Putamen (tissue), 1 donor: ENCODE measurements around the gene EXOC6B.
"Not testable (repeated sequence)": the region's sequence is repeated elsewhere in the genome, so short reads cannot be mapped to it uniquely, and the experiment has no call there.

ENCODE experiments used
- DNase-seq: peaks from one replicate; pipeline ENCODE4 v3.0.0-alpha.2; 2016; ENCODE audit warnings: low spot score

EXOC6B gene

GRCh38 chr2:72431737-72432136 lies 394.1 kb downstream of the EXOC6B start:
- no peak for DNase-seq

- DNase-seq = no peak
Observed at GRCh38 chr2:72427022-72427861, 398.6 kb downstream of the EXOC6B start.

DNA sequence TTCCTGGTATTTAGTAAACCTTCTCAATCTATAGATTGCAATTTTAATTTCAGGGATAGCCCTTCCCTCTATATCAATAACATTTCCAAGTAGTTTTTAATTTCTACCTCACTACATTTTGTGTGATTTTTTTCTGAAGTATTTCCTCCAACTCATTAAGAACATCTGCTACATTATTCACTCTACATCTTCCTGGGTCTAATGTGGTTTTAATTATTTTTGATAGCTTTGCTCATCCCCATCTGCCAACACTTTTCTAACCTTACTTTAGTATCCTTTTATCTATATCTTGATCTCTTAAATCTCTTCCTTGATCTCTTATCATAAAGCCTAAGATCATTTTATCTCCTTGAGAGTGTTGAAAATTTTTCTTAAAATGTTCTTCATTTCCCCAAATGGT lies 399.8 kb downstream of the EXOC6B start:
- DNase-seq = no peak

DNA sequence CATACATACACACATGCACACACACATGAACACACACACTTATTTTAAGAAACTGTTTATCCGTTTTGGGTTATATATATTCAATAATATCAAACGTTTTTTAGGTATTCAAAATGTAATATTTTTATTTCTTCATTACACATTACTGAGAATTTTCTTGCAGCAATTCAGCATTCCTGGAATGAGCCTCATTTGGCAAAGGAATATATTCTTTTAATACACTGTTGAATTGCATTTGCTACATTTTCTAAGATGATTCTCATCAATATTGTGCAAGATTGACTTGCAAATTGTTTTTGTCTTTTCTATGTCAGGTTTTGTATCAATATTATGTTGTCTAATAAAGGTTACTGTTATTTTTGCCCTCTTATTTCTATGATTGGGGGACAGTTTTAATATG lies 402.1 kb downstream of the EXOC6B start:
- DNase-seq = no peak

- not testable (repeated sequence) for DNase-seq
Observed at GRCh38 chr2:72421771-72422379, 404.0 kb downstream of the EXOC6B start.

- no peak for DNase-seq
Observed at GRCh38 chr2:72415781-72416475, 409.9 kb downstream of the EXOC6B start.

DNA sequence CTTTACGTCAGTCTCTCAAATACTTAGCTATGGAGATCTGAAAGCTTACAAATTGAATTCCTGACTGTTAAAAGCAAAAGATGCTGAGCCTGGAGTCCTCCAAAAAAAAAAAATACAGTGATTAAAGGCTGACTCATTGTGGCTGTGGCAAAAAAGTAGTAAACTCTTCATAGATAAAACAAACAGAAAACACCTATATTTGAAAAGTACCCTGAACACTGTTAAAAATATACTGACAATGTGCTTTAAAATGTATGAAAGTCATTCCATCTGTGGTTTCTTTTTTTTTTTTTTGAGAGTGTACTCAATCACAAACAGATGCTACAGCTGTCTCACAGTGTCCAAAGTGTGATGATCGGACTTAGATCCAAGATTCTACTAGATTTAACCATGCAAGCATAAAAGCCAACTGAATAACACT lies 410.6 kb downstream of the EXOC6B start:
- DNase-seq = no peak

DNA sequence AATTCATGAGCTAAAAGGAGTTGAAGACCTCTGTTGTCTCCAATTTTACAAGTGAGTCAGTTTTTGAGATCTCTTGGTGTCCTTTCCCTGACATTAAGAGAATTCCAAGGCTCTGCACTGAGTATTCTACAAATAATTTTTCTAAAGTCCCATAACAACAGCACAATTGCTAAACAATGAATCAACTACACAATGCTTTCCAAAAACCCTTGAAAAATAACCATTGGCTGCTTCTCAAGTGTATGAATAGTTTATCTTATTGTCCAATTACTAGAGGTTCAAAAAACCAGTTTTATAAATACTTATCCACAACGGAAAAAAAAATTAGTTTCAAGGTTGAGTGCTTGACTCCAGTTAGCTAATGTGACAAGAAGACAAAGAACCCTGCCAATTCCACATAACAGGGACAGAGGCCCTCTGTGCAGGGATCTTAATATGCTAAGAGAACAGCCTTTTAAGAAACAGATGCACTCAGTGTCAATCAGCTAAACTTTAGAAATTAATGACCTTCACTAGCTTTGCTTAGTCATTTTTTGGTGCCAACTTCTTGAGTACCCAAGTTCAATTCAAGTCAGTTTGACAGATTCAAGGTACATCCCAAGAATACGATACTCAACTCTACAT lies 411.6 kb downstream of the EXOC6B start:
- peak; percentile 7 for DNase-seq

GRCh38 chr2:72413716-72414115 lies 412.1 kb downstream of the EXOC6B start:
- DNase-seq = no peak

DNA sequence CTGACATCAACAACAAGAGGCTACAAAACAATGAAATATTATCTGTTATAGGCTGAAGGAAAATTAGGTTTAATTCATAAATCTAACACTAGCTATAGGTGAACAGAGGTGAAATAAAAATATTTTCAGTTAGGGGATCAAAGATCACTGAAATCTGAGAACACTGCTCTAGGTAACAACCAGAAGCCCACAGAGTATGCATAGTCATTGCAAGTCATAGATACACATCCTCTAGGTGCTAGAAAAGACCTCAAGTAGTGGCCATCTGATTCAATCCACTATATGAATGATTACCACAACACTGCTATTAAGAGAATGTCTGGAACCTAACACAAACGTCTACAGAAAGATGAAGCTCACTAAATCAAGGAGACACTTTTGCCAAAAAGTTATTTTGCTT lies 413.6 kb downstream of the EXOC6B start:
- DNase-seq = no peak

DNA sequence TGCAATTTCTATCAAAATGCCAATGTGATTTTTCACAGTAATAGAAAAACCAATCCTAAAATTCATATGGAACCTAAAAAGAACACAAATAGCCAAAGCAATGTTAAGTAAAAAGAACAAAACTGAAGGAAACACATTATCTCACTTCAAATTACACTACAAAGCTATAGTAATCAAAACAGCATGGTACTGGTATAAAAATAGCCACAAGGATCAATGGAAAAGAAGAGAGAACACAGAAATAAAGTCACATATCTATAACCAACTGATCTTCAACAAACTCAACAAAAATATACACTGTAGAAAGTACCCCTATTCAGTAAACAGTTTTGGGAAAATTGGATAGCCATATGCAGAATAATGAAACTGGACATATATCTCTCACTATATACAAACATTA lies 426.0 kb downstream of the EXOC6B start:
- no peak for DNase-seq

- DNase-seq = no peak
Observed at GRCh38 chr2:72395096-72395495, 430.7 kb downstream of the EXOC6B start.

GRCh38 chr2:72394541-72395070 lies 431.2 kb downstream of the EXOC6B start:
- DNase-seq = no peak

DNA sequence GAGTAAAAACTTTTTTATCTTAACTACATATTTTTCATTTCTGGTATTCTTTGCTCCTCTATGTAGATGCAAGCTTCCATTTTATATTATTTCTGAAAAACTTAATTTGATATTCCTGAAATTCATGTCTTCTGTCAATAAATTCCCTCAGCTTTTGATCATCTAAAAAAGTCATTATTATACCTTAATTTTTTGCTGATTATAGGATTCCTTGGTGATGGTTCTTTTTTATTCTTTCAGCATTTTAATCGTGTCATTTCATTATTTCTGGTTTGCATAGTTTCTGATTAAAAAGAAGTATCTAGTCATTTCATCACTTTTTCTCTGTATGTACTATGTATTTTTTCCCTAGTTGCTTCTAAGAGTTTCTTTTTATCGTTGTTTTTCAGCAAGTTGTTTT lies 436.4 kb downstream of the EXOC6B start:
- no peak for DNase-seq

DNA sequence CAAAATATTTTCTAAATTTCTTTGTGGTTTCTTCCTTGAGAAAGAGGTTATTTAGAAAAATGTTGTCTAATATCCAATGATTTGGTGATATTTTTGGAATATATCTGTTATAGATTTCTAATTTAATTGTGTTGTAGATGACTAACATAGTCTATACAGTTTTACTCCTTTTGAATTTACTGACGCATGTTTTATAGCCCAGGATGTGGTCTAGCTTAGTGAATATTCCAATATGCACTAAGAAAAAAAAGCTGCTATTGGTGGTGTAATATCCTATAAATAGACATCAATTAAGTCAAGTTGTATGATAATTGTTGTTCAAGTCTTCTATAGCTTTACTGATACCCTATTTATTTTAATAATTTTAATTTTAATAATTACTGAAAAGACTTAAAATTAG lies 437.6 kb downstream of the EXOC6B start:
- no peak for DNase-seq

GRCh38 chr2:72386288-72386687 lies 439.5 kb downstream of the EXOC6B start:
- DNase-seq = no peak

DNA sequence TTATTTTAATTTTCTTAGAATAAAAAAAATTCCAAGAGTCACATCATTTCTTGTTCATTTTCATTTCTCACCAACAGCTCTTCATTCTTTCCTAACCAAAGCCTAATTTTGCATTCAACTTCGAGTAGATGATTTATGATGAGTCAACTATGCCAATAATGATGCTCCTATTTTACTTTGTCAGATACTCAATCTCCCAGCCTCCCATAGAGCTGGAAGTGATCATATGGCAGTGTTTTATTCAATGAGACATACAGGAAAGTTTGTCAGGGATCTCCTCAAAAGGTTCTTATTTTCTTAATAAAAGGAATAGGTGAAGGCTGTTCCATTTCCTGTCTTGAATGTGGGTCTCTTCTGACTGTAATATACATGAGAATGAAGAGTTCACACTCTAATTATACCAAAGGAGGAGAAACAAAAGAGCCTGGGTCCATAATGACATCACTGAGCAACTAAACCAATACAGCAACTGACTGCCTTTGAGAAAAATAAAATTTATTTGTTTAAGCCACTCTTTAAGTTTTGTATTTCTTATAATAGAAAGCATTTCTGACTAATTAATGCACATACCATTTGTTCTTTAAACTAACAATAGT lies 447.0 kb downstream of the EXOC6B start:
- peak; percentile 30 for DNase-seq

GRCh38 chr2:72367530-72368225 lies 458.2 kb downstream of the EXOC6B start:
- peak; percentile 5 for DNase-seq

GRCh38 chr2:72363406-72363805 lies 462.4 kb downstream of the EXOC6B start:
- no peak for DNase-seq

DNA sequence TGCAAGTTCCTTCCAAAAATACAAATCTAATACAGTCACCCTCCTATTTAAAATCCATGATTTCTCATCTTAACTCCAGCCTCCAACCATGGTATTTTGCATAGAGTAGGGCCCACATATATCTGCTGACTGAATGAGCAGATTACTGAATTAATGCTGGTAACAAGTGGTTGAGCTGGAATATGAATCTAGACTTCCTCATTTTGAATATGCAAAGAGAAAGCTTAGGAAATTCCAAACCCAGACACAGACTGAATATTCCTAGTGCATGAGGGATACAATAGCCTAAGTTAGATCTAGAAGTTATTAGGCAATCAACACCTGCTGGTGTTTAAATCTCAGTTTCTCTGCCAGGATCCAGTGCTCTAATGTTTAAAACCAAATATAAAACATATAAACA lies 463.1 kb downstream of the EXOC6B start:
- DNase-seq = no peak

DNA sequence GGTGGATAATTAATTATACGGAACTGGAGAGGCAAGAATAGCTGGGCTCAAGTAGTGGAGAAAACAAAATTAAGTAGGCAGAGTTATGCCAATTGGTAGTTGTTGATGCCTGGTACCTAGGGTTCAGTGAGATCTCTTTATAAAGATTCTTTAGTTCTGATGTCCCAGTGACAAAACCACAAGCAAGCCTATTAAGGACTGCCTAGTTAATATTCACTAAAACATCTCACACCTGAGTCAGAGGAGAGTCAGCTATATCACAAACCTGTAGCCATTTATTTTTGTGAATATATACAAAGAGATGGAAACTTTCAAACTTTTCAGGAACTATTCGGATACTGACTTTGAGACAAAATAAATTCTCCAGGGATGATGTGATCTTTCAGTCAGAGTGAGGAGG lies 464.3 kb downstream of the EXOC6B start:
- DNase-seq = no peak
